Liver (tissue), 9 donors: ENCODE measurements around the gene ATF5. TPM values are rescaled to one million over a fixed set of nuclear protein-coding genes. Genes with fewer than 3 reads are reported as not detected.

Experiments
- DNase-seq: peaks from one replicate; pipeline ENCODE4 v3.0.0-alpha.2; 2017; ENCODE audit warnings: low spot score
- H3K27ac ChIP-seq, 2 donors: one replicate each; pipeline ENCODE4 v1.7.0; 2013; ENCODE audit warnings: inconsistent platforms in 2 of 2, low read length in 2 of 2, control low read depth in 1 of 2, low read depth in 1 of 2, mild to moderate bottlenecking in 1 of 2
- H3K27me3 ChIP-seq, 4 donors: one replicate each; pipeline versions ENCODE4 v1.6.1 to v1.7.0; 2013; ENCODE audit warnings: low read length in 3 of 4, inconsistent platforms in 1 of 4, mild to moderate bottlenecking in 1 of 4, moderate library complexity in 1 of 4; ENCODE audit not compliant: control insufficient read depth in 4 of 4, insufficient read depth in 4 of 4
- H3K36me3 ChIP-seq, 4 donors: one replicate each; pipeline versions ENCODE4 v1.6.1 to v1.7.0; 2013; ENCODE audit warnings: low read length in 3 of 4, mild to moderate bottlenecking in 3 of 4, low read depth in 1 of 4, moderate library complexity in 1 of 4; ENCODE audit not compliant: control insufficient read depth in 4 of 4, insufficient read depth in 3 of 4
- H3K4me1 ChIP-seq, 4 donors: one replicate each; pipeline versions ENCODE4 v1.6.1 to v1.7.0; 2013; ENCODE audit warnings: low read length in 3 of 4, mild to moderate bottlenecking in 3 of 4, moderate library complexity in 1 of 4; ENCODE audit not compliant: control insufficient read depth in 4 of 4, insufficient read depth in 4 of 4
- H3K4me3 ChIP-seq, 3 donors: one replicate each; pipeline versions ENCODE4 v1.6.1 to v1.7.0; 2013; ENCODE audit warnings: low read length in 3 of 3, control low read depth in 1 of 3, low read depth in 1 of 3, mild to moderate bottlenecking in 1 of 3
- H3K9ac ChIP-seq, 2 donors: one replicate each; pipeline ENCODE4 v1.7.0; 2013; ENCODE audit warnings: low read length in 2 of 2, mild to moderate bottlenecking in 2 of 2, moderate library complexity in 2 of 2, control low read depth in 1 of 2, low read depth in 1 of 2
- H3K9me3 ChIP-seq, 4 donors: one replicate each; pipeline versions ENCODE4 v1.6.1 to v1.7.0; 2013; ENCODE audit warnings: low read length in 3 of 4; ENCODE audit not compliant: control insufficient read depth in 4 of 4
- EGR1 ChIP-seq, 2 donors: IDR thresholded peaks; 2 replicates each; pipeline ENCODE4 v1.6.1; 2016 to 2018; ENCODE audit warnings: antibody characterized with exemption in 2 of 2, low read depth in 2 of 2
- FOXA1 ChIP-seq: IDR thresholded peaks from 2 replicates; pipeline ENCODE4 v1.6.1; 2016; ENCODE audit warnings: antibody characterized with exemption
- FOXA2 ChIP-seq: IDR thresholded peaks from 2 replicates; pipeline ENCODE4 v1.6.1; 2016; ENCODE audit warnings: antibody characterized with exemption
- GABPA ChIP-seq, 2 donors: IDR thresholded peaks in 1 of 2; conservative IDR thresholded peaks in 1 of 2; 2 replicates each; pipeline ENCODE4 v1.6.1; 2016; ENCODE audit warnings: antibody characterized with exemption in 2 of 2, mild to moderate bottlenecking in 1 of 2, moderate library complexity in 1 of 2
- HNF4A ChIP-seq, 2 donors: conservative IDR thresholded peaks; 2 replicates each; pipeline ENCODE4 v1.6.1; 2016; ENCODE audit warnings: antibody characterized with exemption in 2 of 2, mild to moderate bottlenecking in 2 of 2
- HNF4G ChIP-seq: IDR thresholded peaks from 2 replicates; pipeline ENCODE4 v1.6.1; 2016; ENCODE audit warnings: antibody characterized with exemption
- JUND ChIP-seq, 2 donors: IDR thresholded peaks; 2 replicates each; pipeline ENCODE4 v1.6.1; 2016; ENCODE audit warnings: antibody characterized with exemption in 2 of 2
- NR2F2 ChIP-seq: IDR thresholded peaks from 2 replicates; pipeline ENCODE4 v1.6.1; 2016; ENCODE audit warnings: antibody characterized with exemption
- RAD21 ChIP-seq, 2 donors: IDR thresholded peaks; 2 replicates each; pipeline ENCODE4 v1.6.1; 2016; ENCODE audit warnings: antibody characterized with exemption in 2 of 2, mild to moderate bottlenecking in 2 of 2
- RXRA ChIP-seq, 2 donors: IDR thresholded peaks; 2 replicates each; pipeline ENCODE4 v1.6.1; 2017 to 2018; ENCODE audit warnings: antibody characterized with exemption in 2 of 2, mild to moderate bottlenecking in 1 of 2
- SP1 ChIP-seq: IDR thresholded peaks from 2 replicates; pipeline ENCODE4 v1.6.1; 2018; ENCODE audit warnings: antibody characterized with exemption, mild to moderate bottlenecking
- TAF1 ChIP-seq: conservative IDR thresholded peaks from 2 replicates; pipeline ENCODE4 v1.6.1; 2016; ENCODE audit warnings: antibody characterized with exemption, mild to moderate bottlenecking
- YY1 ChIP-seq: IDR thresholded peaks from 2 replicates; pipeline ENCODE4 v1.6.1; 2016; ENCODE audit warnings: antibody characterized with exemption, mild to moderate bottlenecking
- WGBS: extraction: QIAGEN DNeasy Blood & Tissue Kit; methylation state at CpG from one replicate; pipeline ENCODE4 v1.1.7; 2013; 5-methylcytosine and 5-hydroxymethylcytosine counted together
- polyA plus RNA-seq, 2 donors: library from polyadenylated mRNA; stranded (reverse) in 1 of 2; unstranded in 1 of 2; fragments of 200-250 nt in 1 of 2; fragments of >200 nt in 1 of 2; fragmentation: Nextera tagmentation in 1 of 2; extraction: Ambion mirVana in 1 of 2; gene quantifications; one replicate each; pipeline versions ENCODE4 v1.2.1 to v1.2.3, GENCODE V29; 2013 to 2015
- total RNA-seq, 2 donors: library from RNA; depleted of rRNA; stranded (reverse); fragments of >200 nt; gene quantifications; one replicate each; pipeline ENCODE4 v1.2.3, GENCODE V29; 2014
- TF ChIP-seq, protein P1 (sequence below): IDR thresholded peaks from 2 replicates; pipeline ENCODE4 v1.6.1; 2016; ENCODE audit warnings: antibody characterized with exemption
- TF ChIP-seq, protein P2 (sequence below): IDR thresholded peaks from 2 replicates; pipeline ENCODE4 v1.6.1; 2016; ENCODE audit warnings: antibody characterized with exemption
- TF ChIP-seq, protein P3 (sequence below): IDR thresholded peaks from 2 replicates; pipeline ENCODE4 v1.6.1; 2016; ENCODE audit warnings: antibody characterized with exemption
- TF ChIP-seq, protein P4 (sequence below): fragments of 150-350 bp; IDR thresholded peaks from 2 replicates; pipeline ENCODE4 v1.5.1; 2017; ENCODE audit warnings: improper control_type of control experiment, low read depth, low read length; ENCODE audit not compliant: missing input control
- TF ChIP-seq, protein P5 (sequence below): IDR thresholded peaks from 2 replicates; pipeline ENCODE4 v1.6.1; 2016; ENCODE audit warnings: antibody characterized with exemption, mild to moderate bottlenecking
- donor health status: healthy.
- donor health status: healthy.
- donor health status: healthy.
- donor health status: healthy.
- donor health status: healthy.

The ATF5 gene
- total and polyA plus RNA-seq, 4 donors = 42.3 to 2,086 (median 347) TPM

DNA sequence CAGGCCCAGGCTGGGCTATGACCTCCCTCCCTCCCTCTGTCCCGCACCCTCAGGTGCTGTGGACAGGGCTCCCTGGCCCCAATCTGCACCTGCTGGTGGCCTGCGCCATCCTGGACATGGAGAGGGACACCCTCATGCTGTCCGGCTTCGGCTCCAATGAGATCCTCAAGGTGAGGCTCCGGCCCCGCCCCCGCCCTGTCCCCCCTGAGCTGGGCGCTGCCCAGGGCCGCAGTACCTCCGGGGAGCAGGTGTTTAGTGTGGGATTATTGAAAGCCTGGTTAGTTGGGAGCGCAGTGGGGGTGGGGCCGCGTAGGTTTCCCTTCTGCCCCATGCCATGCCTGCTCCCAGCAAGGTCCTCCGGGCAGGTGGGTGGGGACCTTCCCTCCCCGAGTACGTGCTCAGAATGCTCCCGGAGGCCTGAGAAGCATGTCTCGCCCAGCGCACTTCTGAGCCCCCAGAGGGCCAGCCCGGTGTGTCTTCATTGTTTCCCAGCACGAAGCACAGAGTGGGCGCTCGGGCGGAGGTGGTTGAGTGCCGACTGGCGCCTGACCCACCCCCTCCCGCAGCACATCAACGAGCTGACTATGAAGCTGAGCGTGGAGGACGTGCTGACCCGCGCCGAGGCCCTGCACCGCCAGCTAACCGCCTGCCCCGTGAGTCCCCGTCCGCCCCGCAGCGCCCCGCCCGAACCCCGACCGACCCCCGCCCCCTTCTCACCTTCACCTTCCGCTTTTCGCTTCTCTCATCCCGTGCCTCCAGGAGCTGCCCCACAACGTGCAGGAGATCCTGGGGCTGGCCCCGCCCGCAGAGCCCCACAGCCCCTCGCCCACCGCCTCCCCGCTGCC is 41.1 kb upstream of the ATF5 start (continued):
- TF ChIP-seq, protein P1, sequence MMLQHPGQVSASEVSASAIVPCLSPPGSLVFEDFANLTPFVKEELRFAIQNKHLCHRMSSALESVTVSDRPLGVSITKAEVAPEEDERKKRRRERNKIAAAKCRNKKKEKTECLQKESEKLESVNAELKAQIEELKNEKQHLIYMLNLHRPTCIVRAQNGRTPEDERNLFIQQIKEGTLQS = no peak
- TF ChIP-seq NR2F2 (no peak), HNF4A (conservative IDR thresholded peaks at IDR 0.05) (no peak)

DNA sequence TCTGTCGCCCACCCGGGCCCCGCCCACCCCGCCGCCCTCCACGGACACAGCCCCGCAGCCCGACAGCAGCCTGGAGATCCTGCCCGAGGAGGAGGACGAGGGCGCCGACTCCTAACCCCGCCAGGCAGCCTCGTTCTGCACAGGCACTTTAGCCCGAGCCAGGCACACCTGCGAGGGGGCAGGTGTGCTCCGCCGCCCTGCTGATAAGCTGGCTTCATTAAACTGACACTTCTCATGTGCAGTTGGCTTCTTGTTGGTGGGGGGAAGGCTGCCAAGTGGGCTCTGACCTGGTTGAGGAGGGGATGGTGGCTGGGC is 40.5 kb upstream of the ATF5 start:
- H3K27me3 ChIP-seq = no peaks in the 10 kb centered on the region
- H3K36me3 ChIP-seq = peaks cover 14 to 23% (median 19%) of the 10 kb centered on the region in 4 donors
- no peaks in the 10 kb centered on the region for H3K9me3 ChIP-seq
- no peak for TF ChIP-seq HNF4G
- no peak for TF ChIP-seq TAF1
- no peak for TF ChIP-seq GABPA (IDR thresholded peaks at IDR 0.05 in 1 of 2, conservative IDR thresholded peaks at IDR 0.05 in 1 of 2)
- TF ChIP-seq EGR1 (IDR thresholded peaks at IDR 0.05; ENCODE audit: low read depth in 2 of 2) = no peak
- no peak for TF ChIP-seq JUND (IDR thresholded peaks at IDR 0.05)
- TF ChIP-seq, protein P2, sequence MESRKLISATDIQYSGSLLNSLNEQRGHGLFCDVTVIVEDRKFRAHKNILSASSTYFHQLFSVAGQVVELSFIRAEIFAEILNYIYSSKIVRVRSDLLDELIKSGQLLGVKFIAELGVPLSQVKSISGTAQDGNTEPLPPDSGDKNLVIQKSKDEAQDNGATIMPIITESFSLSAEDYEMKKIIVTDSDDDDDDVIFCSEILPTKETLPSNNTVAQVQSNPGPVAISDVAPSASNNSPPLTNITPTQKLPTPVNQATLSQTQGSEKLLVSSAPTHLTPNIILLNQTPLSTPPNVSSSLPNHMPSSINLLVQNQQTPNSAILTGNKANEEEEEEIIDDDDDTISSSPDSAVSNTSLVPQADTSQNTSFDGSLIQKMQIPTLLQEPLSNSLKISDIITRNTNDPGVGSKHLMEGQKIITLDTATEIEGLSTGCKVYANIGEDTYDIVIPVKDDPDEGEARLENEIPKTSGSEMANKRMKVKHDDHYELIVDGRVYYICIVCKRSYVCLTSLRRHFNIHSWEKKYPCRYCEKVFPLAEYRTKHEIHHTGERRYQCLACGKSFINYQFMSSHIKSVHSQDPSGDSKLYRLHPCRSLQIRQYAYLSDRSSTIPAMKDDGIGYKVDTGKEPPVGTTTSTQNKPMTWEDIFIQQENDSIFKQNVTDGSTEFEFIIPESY = no peak
- no peak for TF ChIP-seq RAD21 (IDR thresholded peaks at IDR 0.05)
- TF ChIP-seq RXRA (IDR thresholded peaks at IDR 0.05) = no peak
- no peak for TF ChIP-seq NR2F2
- TF ChIP-seq, protein P3, sequence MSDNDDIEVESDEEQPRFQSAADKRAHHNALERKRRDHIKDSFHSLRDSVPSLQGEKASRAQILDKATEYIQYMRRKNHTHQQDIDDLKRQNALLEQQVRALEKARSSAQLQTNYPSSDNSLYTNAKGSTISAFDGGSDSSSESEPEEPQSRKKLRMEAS = no peak
- TF ChIP-seq, protein P4, sequence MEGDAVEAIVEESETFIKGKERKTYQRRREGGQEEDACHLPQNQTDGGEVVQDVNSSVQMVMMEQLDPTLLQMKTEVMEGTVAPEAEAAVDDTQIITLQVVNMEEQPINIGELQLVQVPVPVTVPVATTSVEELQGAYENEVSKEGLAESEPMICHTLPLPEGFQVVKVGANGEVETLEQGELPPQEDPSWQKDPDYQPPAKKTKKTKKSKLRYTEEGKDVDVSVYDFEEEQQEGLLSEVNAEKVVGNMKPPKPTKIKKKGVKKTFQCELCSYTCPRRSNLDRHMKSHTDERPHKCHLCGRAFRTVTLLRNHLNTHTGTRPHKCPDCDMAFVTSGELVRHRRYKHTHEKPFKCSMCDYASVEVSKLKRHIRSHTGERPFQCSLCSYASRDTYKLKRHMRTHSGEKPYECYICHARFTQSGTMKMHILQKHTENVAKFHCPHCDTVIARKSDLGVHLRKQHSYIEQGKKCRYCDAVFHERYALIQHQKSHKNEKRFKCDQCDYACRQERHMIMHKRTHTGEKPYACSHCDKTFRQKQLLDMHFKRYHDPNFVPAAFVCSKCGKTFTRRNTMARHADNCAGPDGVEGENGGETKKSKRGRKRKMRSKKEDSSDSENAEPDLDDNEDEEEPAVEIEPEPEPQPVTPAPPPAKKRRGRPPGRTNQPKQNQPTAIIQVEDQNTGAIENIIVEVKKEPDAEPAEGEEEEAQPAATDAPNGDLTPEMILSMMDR = no peak
- TF ChIP-seq, protein P5, sequence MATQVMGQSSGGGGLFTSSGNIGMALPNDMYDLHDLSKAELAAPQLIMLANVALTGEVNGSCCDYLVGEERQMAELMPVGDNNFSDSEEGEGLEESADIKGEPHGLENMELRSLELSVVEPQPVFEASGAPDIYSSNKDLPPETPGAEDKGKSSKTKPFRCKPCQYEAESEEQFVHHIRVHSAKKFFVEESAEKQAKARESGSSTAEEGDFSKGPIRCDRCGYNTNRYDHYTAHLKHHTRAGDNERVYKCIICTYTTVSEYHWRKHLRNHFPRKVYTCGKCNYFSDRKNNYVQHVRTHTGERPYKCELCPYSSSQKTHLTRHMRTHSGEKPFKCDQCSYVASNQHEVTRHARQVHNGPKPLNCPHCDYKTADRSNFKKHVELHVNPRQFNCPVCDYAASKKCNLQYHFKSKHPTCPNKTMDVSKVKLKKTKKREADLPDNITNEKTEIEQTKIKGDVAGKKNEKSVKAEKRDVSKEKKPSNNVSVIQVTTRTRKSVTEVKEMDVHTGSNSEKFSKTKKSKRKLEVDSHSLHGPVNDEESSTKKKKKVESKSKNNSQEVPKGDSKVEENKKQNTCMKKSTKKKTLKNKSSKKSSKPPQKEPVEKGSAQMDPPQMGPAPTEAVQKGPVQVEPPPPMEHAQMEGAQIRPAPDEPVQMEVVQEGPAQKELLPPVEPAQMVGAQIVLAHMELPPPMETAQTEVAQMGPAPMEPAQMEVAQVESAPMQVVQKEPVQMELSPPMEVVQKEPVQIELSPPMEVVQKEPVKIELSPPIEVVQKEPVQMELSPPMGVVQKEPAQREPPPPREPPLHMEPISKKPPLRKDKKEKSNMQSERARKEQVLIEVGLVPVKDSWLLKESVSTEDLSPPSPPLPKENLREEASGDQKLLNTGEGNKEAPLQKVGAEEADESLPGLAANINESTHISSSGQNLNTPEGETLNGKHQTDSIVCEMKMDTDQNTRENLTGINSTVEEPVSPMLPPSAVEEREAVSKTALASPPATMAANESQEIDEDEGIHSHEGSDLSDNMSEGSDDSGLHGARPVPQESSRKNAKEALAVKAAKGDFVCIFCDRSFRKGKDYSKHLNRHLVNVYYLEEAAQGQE = no peak
- TF ChIP-seq YY1 = no peak
- TF ChIP-seq, protein P1 = no peak
- no peak for TF ChIP-seq FOXA2
- TF ChIP-seq SP1 = no peak
- no peak for TF ChIP-seq FOXA1
- H3K27ac ChIP-seq = no peak overlapping the region
- H3K9ac ChIP-seq = no peak overlapping the region
- H3K4me3 ChIP-seq = no peak overlapping the region
- WGBS = 92% methylated on average over 18 of the region's 18 CpGs
- H3K4me1 ChIP-seq = peaks cover 0 to 9% (median 4%) of the 10 kb centered on the region in 4 donors
- no peak for DNase-seq
